Fibroblast of peridontal ligament (primary cell): ENCODE measurements around the gene MUC5B.
"Not testable (repeated sequence)": the region's sequence is repeated elsewhere in the genome, so short reads cannot be mapped to it uniquely, and the experiment has no call there.

Experiments used
- DNase-seq: peaks from one replicate; pipeline ENCODE4 v3.0.0-alpha.2; 2010; ENCODE audit errors: extremely low read depth

The MUC5B gene

DNA sequence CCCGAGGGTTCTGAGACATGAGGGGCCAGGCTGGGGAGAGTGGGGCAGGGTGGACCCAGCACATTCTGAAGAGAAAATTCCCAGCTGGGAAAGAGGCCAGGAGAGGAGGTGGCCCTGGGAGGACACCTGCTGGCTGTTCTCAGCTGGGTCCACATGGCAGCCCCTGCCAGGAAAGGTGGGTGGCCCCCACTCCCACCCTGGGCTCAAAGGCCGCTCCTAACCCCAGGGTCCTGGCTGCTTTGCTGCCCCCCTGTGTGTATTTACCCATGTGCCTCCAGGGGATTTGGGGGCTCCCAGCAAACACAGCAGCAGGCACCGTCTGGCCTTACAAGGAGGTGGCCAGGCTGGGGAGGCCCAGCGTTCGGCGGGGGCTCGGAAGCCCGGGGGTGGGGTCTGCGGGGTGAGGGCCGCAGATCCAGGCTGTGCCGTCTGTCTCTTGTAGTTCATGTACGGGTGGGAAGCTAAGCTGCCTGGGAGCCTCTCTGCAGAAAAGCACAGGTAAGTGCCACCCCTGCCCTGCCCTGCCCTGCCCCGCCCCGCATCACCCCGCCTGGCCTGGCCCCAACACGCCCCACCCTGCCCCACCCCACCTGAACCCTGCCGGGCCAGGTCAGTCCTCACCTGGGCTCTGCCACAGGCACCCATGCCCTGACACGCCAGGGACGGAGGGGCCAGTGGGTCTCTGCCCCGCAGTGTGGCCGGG is 10.6 kb downstream of the MUC5B start:
- no peak for DNase-seq

DNA sequence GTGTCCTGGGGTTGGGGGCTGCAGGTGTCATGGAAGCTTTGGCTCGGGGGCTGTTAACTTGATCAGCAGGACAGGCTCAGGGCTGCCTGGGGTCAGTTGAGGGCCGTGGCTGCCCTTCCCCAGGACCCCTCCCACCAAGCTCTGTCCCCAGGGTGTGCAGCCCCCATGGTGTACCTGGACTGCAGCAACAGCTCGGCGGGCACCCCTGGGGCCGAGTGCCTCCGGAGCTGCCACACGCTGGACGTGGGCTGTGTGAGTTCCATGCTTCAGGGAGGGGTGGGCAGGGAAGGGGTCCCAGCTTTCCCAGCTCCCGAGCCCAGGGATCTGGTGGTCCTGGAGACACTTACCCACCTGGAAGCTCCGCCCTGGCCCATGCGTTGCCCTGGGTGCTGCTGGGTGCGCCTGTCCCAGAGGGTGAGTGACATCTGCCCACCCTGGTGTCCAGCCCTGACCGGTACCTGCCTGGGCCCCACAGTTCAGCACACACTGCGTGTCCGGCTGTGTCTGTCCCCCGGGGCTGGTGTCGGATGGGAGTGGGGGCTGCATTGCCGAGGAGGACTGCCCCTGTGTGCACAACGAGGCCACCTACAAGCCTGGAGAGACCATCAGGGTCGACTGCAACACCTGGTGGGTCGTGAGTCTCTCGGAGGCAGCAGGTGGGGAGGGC is 11.3 kb downstream of the MUC5B start:
- no peak for DNase-seq

DNA sequence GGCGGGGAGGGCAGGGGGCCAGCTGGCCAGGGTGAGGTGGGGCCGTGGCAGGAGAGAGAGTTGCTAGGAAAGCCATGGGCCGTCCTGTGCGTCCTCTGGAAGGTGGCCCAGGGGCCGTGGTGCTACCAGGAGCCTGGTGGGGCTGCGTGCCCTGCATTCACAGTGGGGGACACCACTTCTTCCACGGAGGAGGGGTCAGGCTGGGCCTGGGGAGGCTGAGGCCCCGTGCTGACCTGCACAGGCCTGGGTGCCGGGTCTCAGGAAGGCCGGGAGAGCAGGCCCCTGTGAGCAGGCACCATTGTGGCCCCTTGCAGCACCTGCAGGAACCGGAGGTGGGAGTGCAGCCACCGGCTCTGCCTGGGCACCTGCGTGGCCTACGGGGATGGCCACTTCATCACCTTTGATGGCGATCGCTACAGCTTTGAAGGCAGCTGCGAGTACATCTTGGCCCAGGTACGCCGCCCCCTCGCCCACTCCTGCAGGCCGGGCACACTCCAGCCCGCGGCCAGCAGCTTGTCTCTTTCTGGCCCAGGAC is 12.0 kb downstream of the MUC5B start:
- DNase-seq: no peak

DNA sequence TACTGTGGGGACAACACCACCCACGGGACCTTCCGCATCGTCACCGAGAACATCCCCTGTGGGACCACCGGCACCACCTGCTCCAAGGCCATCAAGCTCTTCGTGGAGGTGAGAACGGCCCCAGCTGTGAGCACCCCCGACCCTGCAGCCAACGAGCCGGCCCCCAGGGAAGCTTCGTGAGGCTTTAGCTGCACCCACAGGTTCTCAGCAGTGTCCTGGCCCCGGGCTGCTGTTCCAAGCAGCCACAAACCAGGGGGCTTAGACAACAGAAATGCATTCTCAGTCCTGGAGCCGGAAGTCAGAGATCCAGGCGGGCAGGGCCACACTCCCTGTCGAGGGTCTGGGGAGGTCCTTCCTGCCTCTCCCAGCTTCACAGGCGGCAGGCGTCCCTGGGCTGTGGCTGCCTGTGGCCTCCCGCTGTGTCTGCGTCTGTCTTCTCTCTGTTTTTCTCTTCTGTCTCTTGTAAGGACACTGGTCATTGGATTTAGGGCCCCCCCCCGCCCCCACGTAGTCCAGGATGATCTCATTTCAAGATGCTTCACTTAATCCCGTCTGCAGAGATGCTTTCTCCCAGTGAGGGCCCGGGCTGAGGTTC is 12.5 kb downstream of the MUC5B start:
- DNase-seq: no peak

DNA sequence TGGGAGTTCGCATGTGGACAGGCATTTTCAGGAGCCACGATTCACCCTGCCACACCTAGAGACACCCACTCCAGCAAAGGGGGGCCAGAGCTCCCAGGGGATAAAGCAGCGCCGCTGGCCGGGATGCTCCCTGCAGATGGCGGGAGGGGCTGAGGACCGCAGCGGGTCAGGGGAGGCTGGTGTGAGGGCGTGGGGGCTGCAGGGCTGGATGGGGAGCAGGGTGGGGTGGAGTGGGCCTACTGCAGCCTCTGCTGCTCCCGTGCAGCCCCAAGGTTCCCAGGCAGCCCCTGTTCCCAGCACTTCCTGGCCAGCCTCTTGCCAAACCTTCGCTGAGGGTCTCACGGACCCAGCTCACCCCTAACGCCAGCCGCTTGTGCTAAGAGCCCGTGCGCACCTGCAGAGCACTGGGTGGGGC is 13.0 kb downstream of the MUC5B start:
- DNase-seq: no peak

DNA sequence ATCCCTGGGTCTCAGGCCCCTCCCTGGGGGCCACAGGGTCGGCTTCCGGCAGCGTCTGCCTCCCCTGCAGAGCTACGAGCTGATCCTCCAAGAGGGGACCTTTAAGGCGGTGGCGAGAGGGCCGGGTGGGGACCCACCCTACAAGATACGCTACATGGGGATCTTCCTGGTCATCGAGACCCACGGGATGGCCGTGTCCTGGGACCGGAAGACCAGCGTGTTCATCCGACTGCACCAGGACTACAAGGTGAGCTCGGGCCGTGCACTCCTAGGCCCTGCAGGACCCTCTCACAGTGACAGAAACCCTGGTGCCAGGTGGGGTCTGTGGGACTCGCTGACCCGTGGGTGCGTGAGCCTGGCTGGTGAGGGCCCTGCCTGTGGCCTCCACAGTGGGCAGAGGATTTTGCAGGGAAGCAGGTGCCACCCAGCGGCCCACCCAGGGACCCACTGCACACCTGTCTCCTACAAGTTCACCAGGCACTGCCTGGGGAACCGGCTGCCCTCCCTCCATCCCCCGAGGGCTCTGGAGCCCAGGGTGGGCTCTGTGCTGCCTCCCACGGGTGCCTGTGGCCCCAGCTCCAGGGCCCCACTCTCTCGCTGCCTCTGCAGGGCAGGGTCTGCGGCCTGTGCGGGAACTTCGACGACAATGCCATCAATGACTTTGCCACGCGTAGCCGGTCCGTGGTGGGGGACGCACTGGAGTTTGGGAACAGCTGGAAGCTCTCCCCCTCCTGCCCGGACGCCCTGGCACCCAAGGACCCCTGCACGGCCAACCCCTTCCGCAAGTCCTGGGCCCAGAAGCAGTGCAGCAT is 13.7 kb downstream of the MUC5B start:
- no peak for DNase-seq

DNA sequence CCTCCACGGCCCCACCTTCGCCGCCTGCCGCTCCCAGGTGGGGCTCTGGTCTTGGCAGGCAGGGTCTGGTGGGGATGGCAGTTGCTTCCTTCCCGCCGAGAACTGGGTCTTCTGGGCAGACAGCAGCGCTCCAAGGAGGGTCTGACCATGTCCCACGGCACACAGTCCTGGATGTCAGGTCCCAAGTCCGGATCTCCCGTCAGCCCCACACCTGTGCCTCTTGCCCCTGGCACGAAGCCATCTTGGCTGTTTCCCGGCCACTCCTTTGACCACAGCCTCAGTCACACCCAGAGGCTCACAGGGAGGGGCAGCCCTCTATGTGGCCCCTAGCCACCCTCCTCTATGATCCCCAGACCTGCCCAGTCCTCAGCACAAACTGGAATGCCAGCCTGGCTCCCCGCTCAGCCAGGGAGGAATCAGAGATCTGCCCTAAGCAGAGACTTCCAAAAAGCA is 14.3 kb downstream of the MUC5B start:
- no peak for DNase-seq

DNA sequence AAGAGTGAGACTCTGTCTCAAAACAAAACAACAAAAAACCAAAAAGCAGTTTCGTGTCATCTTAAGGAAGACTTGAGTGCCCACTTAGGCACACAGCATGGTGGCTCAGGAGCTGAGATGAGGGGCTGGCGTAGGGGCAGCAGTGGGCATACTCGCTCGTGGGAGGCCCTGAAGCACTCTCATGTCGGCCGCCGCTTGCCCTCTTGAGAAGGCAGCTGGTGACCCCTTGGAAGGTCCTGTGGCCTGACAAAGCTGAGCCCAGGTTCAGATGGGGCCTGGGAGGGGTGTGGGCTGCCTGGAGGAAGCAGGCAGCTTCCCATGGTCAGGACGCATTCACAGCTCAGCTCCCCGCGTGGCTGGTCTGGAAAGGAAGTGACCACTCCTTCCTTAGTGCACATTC is 15.0 kb downstream of the MUC5B start:
- no peak for DNase-seq

DNA sequence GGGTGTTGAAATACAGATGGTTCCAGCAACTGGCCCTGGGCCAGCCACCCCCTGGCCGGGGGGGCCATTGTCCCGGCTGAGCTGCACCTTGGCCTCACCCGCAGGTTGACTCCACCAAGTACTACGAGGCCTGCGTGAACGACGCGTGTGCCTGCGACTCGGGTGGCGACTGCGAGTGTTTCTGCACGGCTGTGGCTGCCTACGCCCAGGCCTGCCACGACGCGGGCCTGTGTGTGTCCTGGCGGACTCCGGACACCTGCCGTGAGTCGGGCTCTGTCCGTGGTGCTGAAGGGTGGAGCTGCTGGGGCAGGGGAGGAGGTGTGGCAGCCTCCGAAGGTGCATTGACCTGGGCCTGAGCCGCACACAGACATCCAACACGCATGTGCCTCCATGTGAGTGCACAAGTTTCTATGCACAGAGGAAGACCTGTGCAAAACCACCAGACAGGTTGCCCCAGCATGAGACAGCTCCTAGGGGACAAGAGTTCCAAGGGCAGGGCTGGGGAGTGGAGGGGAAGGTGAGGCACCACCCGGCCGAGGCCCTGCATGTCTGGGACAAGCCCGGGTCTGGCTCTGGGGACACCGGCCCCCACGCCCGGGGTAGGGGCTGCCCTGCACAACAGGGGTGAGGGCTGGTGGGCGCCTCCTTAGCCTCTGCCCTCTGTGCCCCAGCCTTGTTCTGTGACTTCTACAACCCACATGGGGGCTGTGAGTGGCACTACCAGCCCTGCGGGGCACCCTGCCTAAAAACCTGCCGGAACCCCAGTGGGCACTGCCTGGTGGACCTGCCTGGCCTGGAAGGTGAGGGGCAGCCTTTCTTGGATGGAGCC is 16.1 kb downstream of the MUC5B start:
- no peak for DNase-seq

DNA sequence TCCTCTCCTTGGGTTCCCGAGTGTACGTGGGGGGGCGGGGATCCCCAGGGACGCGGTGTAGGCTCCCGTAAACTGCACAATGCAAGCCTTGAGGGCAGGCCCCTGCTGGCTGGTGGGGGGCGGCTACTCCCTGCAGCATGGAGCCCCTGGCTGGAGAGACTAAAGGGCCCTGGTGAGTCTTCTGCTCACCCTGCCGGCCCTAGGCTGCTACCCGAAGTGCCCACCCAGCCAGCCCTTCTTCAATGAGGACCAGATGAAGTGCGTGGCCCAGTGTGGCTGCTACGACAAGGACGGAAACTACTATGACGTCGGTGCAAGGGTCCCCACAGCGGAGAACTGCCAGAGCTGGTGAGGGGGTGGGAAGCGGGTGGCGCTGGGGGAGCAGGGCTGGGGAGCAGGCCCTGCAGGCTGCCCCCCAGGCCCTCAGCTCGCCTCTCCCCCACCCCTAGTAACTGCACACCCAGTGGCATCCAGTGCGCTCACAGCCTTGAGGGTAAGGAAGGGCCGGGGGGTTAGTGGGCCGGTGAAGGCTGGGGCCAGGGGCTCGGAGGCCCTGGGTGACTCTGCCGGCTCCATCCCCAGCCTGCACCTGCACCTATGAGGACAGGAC is 16.8 kb downstream of the MUC5B start:
- no peak for DNase-seq

DNA sequence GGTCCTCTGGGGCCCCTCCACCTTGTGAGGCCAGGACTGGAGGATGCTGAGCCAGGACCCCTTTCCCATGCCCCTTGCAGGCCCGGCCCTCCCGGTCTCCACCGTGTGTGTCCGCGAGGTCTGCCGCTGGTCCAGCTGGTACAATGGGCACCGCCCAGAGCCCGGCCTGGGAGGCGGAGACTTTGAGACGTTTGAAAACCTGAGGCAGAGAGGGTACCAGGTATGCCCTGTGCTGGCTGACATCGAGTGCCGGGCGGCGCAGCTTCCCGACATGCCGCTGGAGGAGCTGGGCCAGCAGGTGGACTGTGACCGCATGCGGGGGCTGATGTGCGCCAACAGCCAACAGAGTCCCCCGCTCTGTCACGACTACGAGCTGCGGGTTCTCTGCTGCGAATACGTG is 17.9 kb downstream of the MUC5B start:
- no peak for DNase-seq

DNA sequence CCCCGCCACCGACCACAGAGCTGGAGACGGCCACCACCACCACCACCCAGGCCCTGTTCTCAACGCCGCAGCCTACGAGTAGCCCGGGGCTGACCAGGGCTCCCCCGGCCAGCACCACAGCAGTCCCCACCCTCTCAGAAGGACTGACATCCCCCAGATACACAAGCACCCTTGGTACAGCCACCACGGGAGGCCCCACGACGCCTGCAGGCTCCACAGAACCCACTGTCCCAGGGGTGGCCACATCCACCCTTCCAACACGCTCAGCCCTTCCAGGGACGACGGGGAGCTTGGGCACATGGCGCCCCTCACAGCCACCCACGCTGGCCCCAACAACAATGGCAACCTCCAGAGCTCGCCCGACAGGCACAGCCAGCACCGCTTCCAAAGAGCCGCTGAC is 18.8 kb downstream of the MUC5B start:
- DNase-seq: no peak

DNA sequence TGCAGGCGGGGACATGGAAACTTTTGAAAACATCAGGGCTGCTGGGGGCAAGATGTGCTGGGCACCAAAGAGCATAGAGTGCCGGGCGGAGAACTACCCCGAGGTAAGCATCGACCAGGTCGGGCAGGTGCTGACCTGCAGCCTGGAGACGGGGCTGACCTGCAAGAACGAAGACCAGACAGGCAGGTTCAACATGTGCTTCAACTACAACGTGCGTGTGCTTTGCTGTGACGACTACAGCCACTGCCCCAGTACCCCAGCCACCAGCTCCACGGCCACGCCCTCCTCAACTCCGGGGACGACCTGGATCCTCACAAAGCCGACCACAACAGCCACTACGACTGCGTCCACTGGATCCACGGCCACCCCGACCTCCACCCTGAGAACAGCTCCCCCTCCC is 19.4 kb downstream of the MUC5B start:
- DNase-seq: no peak

DNA sequence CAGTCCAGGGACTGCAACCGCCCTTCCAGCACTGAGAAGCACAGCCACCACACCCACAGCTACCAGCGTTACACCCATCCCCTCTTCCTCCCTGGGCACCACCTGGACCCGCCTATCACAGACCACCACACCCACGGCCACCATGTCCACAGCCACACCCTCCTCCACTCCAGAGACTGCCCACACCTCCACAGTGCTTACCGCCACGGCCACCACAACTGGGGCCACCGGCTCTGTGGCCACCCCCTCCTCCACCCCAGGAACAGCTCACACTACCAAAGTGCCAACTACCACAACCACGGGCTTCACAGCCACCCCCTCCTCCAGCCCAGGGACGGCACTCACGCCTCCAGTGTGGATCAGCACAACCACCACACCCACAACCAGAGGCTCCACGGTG is 19.9 kb downstream of the MUC5B start:
- DNase-seq: not testable (repeated sequence)

DNA sequence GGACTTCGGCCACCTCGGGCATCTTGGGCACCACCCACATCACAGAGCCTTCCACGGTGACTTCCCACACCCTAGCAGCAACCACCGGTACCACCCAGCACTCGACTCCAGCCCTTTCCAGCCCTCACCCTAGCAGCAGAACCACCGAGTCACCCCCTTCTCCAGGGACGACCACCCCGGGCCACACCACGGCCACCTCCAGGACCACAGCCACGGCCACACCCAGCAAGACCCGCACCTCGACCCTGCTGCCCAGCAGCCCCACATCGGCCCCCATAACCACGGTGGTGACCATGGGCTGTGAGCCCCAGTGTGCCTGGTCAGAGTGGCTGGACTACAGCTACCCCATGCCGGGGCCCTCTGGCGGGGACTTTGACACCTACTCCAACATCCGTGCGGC is 20.7 kb downstream of the MUC5B start:
- DNase-seq: not testable (repeated sequence)

DNA sequence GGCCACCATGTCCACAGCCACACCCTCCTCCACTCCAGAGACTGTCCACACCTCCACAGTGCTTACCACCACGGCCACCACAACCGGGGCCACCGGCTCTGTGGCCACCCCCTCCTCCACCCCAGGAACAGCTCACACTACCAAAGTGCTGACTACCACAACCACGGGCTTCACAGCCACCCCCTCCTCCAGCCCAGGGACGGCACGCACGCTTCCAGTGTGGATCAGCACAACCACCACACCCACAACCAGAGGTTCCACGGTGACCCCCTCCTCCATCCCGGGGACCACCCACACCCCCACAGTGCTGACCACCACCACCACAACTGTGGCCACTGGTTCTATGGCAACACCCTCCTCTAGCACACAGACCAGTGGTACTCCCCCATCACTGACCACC is 21.7 kb downstream of the MUC5B start:
- not testable (repeated sequence) for DNase-seq

DNA sequence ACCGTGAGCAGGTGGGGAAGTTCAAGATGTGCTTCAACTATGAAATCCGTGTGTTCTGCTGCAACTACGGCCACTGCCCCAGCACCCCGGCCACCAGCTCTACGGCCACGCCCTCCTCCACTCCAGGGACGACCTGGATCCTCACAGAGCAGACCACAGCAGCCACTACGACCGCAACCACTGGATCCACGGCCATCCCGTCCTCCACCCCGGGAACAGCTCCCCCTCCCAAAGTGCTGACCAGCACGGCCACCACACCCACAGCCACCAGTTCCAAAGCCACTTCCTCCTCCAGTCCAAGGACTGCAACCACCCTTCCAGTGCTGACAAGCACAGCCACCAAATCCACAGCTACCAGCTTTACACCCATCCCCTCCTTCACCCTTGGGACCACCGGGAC is 22.9 kb downstream of the MUC5B start:
- not testable (repeated sequence) for DNase-seq

DNA sequence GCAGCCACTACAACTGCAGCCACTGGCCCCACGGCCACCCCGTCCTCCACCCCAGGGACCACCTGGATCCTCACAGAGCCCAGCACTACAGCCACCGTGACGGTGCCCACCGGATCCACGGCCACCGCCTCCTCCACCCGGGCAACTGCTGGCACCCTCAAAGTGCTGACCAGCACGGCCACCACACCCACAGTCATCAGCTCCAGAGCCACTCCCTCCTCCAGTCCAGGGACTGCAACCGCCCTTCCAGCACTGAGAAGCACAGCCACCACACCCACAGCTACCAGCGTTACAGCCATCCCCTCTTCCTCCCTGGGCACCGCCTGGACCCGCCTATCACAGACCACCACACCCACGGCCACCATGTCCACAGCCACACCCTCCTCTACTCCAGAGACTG is 23.4 kb downstream of the MUC5B start:
- not testable (repeated sequence) for DNase-seq

DNA sequence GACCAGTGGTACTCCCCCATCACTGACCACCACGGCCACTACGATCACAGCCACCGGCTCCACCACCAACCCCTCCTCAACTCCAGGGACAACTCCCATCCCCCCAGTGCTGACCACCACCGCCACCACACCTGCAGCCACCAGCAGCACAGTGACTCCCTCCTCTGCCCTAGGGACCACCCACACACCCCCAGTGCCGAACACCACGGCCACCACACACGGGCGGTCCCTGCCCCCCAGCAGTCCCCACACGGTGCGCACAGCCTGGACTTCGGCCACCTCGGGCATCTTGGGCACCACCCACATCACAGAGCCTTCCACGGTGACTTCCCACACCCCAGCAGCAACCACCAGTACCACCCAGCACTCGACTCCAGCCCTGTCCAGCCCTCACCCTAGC is 24.2 kb downstream of the MUC5B start:
- not testable (repeated sequence) for DNase-seq

DNA sequence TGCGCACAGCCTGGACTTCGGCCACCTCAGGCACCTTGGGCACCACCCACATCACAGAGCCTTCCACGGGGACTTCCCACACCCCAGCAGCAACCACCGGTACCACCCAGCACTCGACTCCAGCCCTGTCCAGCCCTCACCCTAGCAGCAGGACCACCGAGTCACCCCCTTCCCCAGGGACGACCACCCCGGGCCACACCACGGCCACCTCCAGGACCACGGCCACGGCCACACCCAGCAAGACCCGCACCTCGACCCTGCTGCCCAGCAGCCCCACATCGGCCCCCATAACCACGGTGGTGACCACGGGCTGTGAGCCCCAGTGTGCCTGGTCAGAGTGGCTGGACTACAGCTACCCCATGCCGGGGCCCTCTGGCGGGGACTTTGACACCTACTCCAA is 26.1 kb downstream of the MUC5B start:
- DNase-seq: not testable (repeated sequence)

DNA sequence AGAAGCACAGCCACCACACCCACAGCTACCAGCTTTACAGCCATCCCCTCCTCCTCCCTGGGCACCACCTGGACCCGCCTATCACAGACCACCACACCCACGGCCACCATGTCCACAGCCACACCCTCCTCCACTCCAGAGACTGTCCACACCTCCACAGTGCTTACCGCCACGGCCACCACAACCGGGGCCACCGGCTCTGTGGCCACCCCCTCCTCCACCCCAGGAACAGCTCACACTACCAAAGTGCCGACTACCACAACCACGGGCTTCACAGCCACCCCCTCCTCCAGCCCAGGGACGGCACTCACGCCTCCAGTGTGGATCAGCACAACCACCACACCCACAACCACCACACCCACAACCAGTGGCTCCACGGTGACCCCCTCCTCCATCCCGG is 27.5 kb downstream of the MUC5B start:
- DNase-seq: not testable (repeated sequence)
